Fibroblast of lung (primary cell): ENCODE data around the gene ANKRD33.

Experiments used
- CTCF ChIP-seq, 2 donors: IDR thresholded peaks in 1 of 2; conservative IDR thresholded peaks in 1 of 2; 1 replicate in 1 of 2; 2 replicates in 1 of 2; pipeline ENCODE4 v1.5.1; 2011 to 2012; ENCODE audit warnings: low read length in 2 of 2, control low read depth in 1 of 2, inconsistent platforms in 1 of 2, low read depth in 1 of 2, mild to moderate bottlenecking in 1 of 2
- EZH2 ChIP-seq: IDR thresholded peaks from 2 replicates; pipeline ENCODE4 v1.5.1; 2012; ENCODE audit warnings: low read length, control low read depth, mild to moderate bottlenecking; ENCODE audit errors: missing control alignments

DNA sequence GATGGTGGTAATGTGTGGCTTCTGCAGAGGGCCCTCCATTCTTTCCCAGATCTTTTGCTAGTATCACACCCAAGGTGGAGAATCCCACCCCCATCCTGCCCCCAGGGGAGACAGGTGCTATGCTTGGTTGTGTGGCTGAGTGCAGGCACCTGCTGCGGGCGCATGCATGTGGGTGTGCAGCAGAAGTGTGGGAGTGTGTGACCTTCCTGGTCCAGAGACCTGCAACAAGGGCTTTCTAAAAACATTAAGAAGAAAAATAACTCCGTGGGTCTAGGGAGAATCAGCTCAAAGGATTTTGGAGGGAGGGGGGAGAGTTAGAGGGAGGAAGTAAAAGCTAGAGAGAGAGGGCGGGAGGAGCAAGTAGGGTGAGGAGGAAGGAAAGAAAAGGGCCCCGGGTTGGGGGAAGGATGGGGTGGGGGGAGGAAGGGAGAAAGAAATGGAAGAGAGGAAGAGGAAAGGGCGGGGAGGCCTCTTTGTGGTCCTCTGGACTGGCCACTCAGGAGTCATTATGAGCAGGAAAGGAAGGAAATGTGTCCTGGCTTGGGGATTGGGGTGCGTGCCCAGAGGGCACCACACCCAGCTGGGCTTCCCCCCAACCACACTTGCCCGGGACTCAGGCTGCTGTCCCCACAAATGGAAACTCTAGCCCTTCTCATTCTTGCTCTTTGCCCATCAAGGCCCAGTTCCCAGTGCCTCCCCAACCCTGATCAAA lies 36.3 kb upstream of the ANKRD33 start:
- TF ChIP-seq CTCF (conservative IDR thresholded peaks at IDR 0.05 in 1 of 2, IDR thresholded peaks at IDR 0.05 in 1 of 2; ENCODE audit: low read depth in 1 of 2, low read length in 2 of 2) = no peak
- no peak for TF ChIP-seq EZH2
